Activated T-helper 1 cell treated with anti-CD3 and anti-CD28 coated beads, Interleukin-12 subunit alpha, Interleukin-12 subunit beta, Interleukin-2, Interleukin-4 antibody, amounts not matched to agents 30 ng/mL and 10 ng/mL and 1 ng/mL, durations not matched to agents 14 hours and 24 hours and 36 hours (primary cell): ENCODE measurements around the gene ITGA5. TPM values are rescaled to one million over a fixed set of nuclear protein-coding genes. Genes with fewer than 3 reads are reported as not detected.

Experiments used
- DNase-seq: peaks from one replicate; pipeline ENCODE4 v3.0.0; 2021; ENCODE audit warnings: low spot score
- H3K27ac Mint-ChIP-seq: one replicate; pipeline ENCODE4 v1.8.0; 2021; ENCODE audit warnings: mild to moderate bottlenecking, mixed read lengths
- H3K27me3 Mint-ChIP-seq: one replicate; pipeline ENCODE4 v1.8.0; 2022; ENCODE audit warnings: mild to moderate bottlenecking, moderate library complexity, mixed read lengths; ENCODE audit not compliant: insufficient read depth
- H3K36me3 Mint-ChIP-seq: one replicate; pipeline ENCODE4 v1.8.0; 2021; ENCODE audit warnings: low read depth, mixed read lengths
- H3K4me1 Mint-ChIP-seq: one replicate; pipeline ENCODE4 v1.8.0; 2021; ENCODE audit warnings: low read depth, mixed read lengths
- H3K4me3 Mint-ChIP-seq: one replicate; pipeline ENCODE4 v1.8.0; 2021; ENCODE audit warnings: mild to moderate bottlenecking, moderate library complexity, mixed read lengths
- H3K9me3 Mint-ChIP-seq: one replicate; pipeline ENCODE4 v1.8.0; 2021; ENCODE audit warnings: mixed read lengths
- intact Hi-C: fragments of 100-400 bp; cut with micrococcal nuclease; formaldehyde crosslinking; loops from one replicate; pipeline ENCODE4 v1.15.1; 2024
- total RNA-seq: library from RNA; stranded (reverse); gene quantifications from 2 replicates; pipeline ENCODE4 v1.2.3, GENCODE V29; 2022

ITGA5 gene
- total RNA-seq, 1 donor from 2014 or later = 31.2 TPM

- DNase-seq = no peak
- H3K27ac Mint-ChIP-seq = no peak overlapping the region
- H3K4me1 Mint-ChIP-seq = peaks cover 11% of the 10 kb centered on the region
- intact Hi-C loops = no loop called here
- H3K27me3 Mint-ChIP-seq = no peaks in the 10 kb centered on the region
- H3K9me3 Mint-ChIP-seq = no peaks in the 10 kb centered on the region
- H3K36me3 Mint-ChIP-seq = peaks cover 6% of the 10 kb centered on the region
- H3K4me3 Mint-ChIP-seq = no peak overlapping the region
Measured at GRCh38 chr12:54388237-54389133, 30.6 kb downstream of the ITGA5 start.

GRCh38 chr12:54387114-54387467 is 32.0 kb downstream of the ITGA5 start:
- intact Hi-C loops = no loop called here
- H3K9me3 Mint-ChIP-seq = no peaks in the 10 kb centered on the region
- H3K4me1 Mint-ChIP-seq = peaks cover 16% of the 10 kb centered on the region
- H3K27me3 Mint-ChIP-seq = no peaks in the 10 kb centered on the region
- peaks cover 6% of the 10 kb centered on the region for H3K36me3 Mint-ChIP-seq
- H3K4me3 Mint-ChIP-seq = no peak overlapping the region
- no peak overlapping the region for H3K27ac Mint-ChIP-seq
- DNase-seq = no peak

- H3K27ac Mint-ChIP-seq = no peak overlapping the region
- H3K9me3 Mint-ChIP-seq = no peaks in the 10 kb centered on the region
- no peaks in the 10 kb centered on the region for H3K27me3 Mint-ChIP-seq
- DNase-seq = no peak
- H3K36me3 Mint-ChIP-seq = peaks cover 2% of the 10 kb centered on the region
- intact Hi-C loops = no loop called here
- no peak overlapping the region for H3K4me3 Mint-ChIP-seq
- H3K4me1 Mint-ChIP-seq = peaks cover 11% of the 10 kb centered on the region
Measured at GRCh38 chr12:54386403-54387113, 32.5 kb downstream of the ITGA5 start.

- H3K9me3 Mint-ChIP-seq = no peaks in the 10 kb centered on the region
- DNase-seq = no peak
- H3K27ac Mint-ChIP-seq = no peak overlapping the region
- H3K4me3 Mint-ChIP-seq = no peak overlapping the region
- intact Hi-C loops = no loop called here
- H3K27me3 Mint-ChIP-seq = peaks cover 2% of the 10 kb centered on the region
- peaks cover 10% of the 10 kb centered on the region for H3K4me1 Mint-ChIP-seq
- H3K36me3 Mint-ChIP-seq = peaks cover 1% of the 10 kb centered on the region
Measured at GRCh38 chr12:54385251-54385914, 33.7 kb downstream of the ITGA5 start.

GRCh38 chr12:54384591-54385041 is 34.5 kb downstream of the ITGA5 start, which contains the start of gene ZNF385A:
ZNF385A (minus strand) TSS chr12:54384733; CDS start chr12:54384514, 219 bp downstream.
- intact Hi-C loops = no loop called here
- Mint-ChIP-seq H3K9me3 (no peaks in the 10 kb centered on the region), H3K27ac (no peak within 1 kb of the TSS), H3K4me1 (peaks cover 11% of the 10 kb centered on the region), H3K27me3 (peaks cover 2% of the 10 kb centered on the region), H3K36me3 (no peaks in the 10 kb centered on the region), H3K4me3 (no peak within 1 kb of the TSS)
- DNase-seq = no peak

- H3K27ac Mint-ChIP-seq = peak overlapping the region; percentile 14
- DNase-seq = no peak
- H3K36me3 Mint-ChIP-seq = no peaks in the 10 kb centered on the region
- H3K4me3 Mint-ChIP-seq = no peak overlapping the region
- peaks cover 13% of the 10 kb centered on the region for H3K4me1 Mint-ChIP-seq
- H3K9me3 Mint-ChIP-seq = no peaks in the 10 kb centered on the region
- peaks cover 5% of the 10 kb centered on the region for H3K27me3 Mint-ChIP-seq
- intact Hi-C loops = no loop called here
Measured at GRCh38 chr12:54383041-54383609, 35.9 kb downstream of the ITGA5 start.

GRCh38 chr12:54381136-54381535 is 37.9 kb downstream of the ITGA5 start:
- Mint-ChIP-seq H3K4me1 (peaks cover 13% of the 10 kb centered on the region), H3K9me3 (no peaks in the 10 kb centered on the region), H3K4me3 (no peak overlapping the region), H3K27ac (no peak overlapping the region), H3K27me3 (peaks cover 6% of the 10 kb centered on the region), H3K36me3 (no peaks in the 10 kb centered on the region)
- intact Hi-C loops = no loop called here
- DNase-seq = no peak

GRCh38 chr12:54379398-54380201 is 39.5 kb downstream of the ITGA5 start:
- H3K36me3 Mint-ChIP-seq = no peaks in the 10 kb centered on the region
- no peak overlapping the region for H3K27ac Mint-ChIP-seq
- intact Hi-C loops = loop anchor here (1.0 to 5.0 kb wide), 7 partner anchors 11 to 372 kb away; partner anchors contain the start of gene HOXC8
- no peaks in the 10 kb centered on the region for H3K9me3 Mint-ChIP-seq
- H3K4me1 Mint-ChIP-seq = peaks cover 13% of the 10 kb centered on the region
- peak overlapping the region; percentile 70 for H3K4me3 Mint-ChIP-seq
- H3K27me3 Mint-ChIP-seq = peaks cover 6% of the 10 kb centered on the region
- DNase-seq = peak; percentile 84

GRCh38 chr12:54378796-54379397 is 40.2 kb downstream of the ITGA5 start:
- Mint-ChIP-seq H3K36me3 (no peaks in the 10 kb centered on the region), H3K4me3 (peak overlapping the region; percentile 70), H3K27me3 (peaks cover 6% of the 10 kb centered on the region), H3K4me1 (peaks cover 17% of the 10 kb centered on the region), H3K9me3 (no peaks in the 10 kb centered on the region), H3K27ac (no peak overlapping the region)
- intact Hi-C loops = loop anchor here (1.0 to 5.0 kb wide), 7 partner anchors 11 to 372 kb away; partner anchors contain the start of gene HOXC8
- DNase-seq = peak; percentile 21

- intact Hi-C loops = loop anchor here (5.0 kb wide), 1 partner anchor 371 kb away; the partner anchor contains the start of gene HOXC8
- no peaks in the 10 kb centered on the region for H3K9me3 Mint-ChIP-seq
Measured at GRCh38 chr12:54377797-54378515, 41.1 kb downstream of the ITGA5 start.

GRCh38 chr12:54377007-54377406 is 42.1 kb downstream of the ITGA5 start:
- peaks cover 21% of the 10 kb centered on the region for H3K4me1 Mint-ChIP-seq
- intact Hi-C loops = loop anchor here (5.0 kb wide), 1 partner anchor 370 kb away; the partner anchor contains the start of gene HOXC8
- no peak for DNase-seq
- H3K4me3 Mint-ChIP-seq = no peak overlapping the region
- H3K27ac Mint-ChIP-seq = no peak overlapping the region
- no peaks in the 10 kb centered on the region for H3K9me3 Mint-ChIP-seq
- H3K36me3 Mint-ChIP-seq = no peaks in the 10 kb centered on the region
- peaks cover 6% of the 10 kb centered on the region for H3K27me3 Mint-ChIP-seq

More at GRCh38 chr12:54377797-54378515, 41.1 kb downstream of the ITGA5 start:
- H3K4me3 Mint-ChIP-seq = no peak overlapping the region
- H3K27ac Mint-ChIP-seq = no peak overlapping the region
- H3K27me3 Mint-ChIP-seq = peaks cover 6% of the 10 kb centered on the region
- H3K36me3 Mint-ChIP-seq = no peaks in the 10 kb centered on the region
- H3K4me1 Mint-ChIP-seq = peaks cover 21% of the 10 kb centered on the region
- no peak for DNase-seq
